ENCODE results near the gene GPATCH3. TPM values are rescaled to one million over a fixed set of nuclear protein-coding genes. Genes with fewer than 3 reads are reported as not detected.
A peak's percentile ranks its signal among the peaks of the same experiment; 100 is the strongest.
"Not testable (repeated sequence)": the region's sequence is repeated elsewhere in the genome, so short reads cannot be mapped to it uniquely, and the experiment has no call there.

GPATCH3 gene
- polyA plus RNA-seq (2013, experiment 1 of 2; ENCODE audit: insufficient read length): 8.7 TPM
- polyA plus RNA-seq (2013, experiment 2 of 2; ENCODE audit: insufficient read length): 9.9 TPM

GRCh38 chr1:26900001-26900814 is at the start of gene GPATCH3:
GPATCH3 (minus strand) TSS chr1:26900467; CDS start chr1:26900442, 25 bp downstream.
- DNase-seq: peak; percentile 94

GRCh38 chr1:26949926-26950319 is 49.7 kb upstream of the GPATCH3 start:
- no peak for DNase-seq

GRCh38 chr1:26949266-26949925 is 49.1 kb upstream of the GPATCH3 start:
- DNase-seq: no peak

GRCh38 chr1:26948725-26949057 is 48.4 kb upstream of the GPATCH3 start:
- not testable (repeated sequence) for DNase-seq

- DNase-seq: no peak
Measured at GRCh38 chr1:26946270-26946669, 46.0 kb upstream of the GPATCH3 start.

GRCh38 chr1:26945728-26946127 is 45.5 kb upstream of the GPATCH3 start:
- no peak for DNase-seq

- no peak for DNase-seq
Measured at GRCh38 chr1:26945138-26945537, 44.9 kb upstream of the GPATCH3 start.

GRCh38 chr1:26942656-26943055 is 42.4 kb upstream of the GPATCH3 start:
- DNase-seq: no peak

- DNase-seq: no peak
Measured at GRCh38 chr1:26941311-26941710, 41.0 kb upstream of the GPATCH3 start.

- no peak for DNase-seq
Measured at GRCh38 chr1:26938659-26939025, 38.4 kb upstream of the GPATCH3 start.

- DNase-seq: no peak
Measured at GRCh38 chr1:26938004-26938658, 37.9 kb upstream of the GPATCH3 start.

- no peak for DNase-seq
Measured at GRCh38 chr1:26936823-26937222, 36.6 kb upstream of the GPATCH3 start.

GRCh38 chr1:26932531-26932930 is 32.3 kb upstream of the GPATCH3 start:
- no peak for DNase-seq

GRCh38 chr1:26923711-26924110 is 23.4 kb upstream of the GPATCH3 start:
- DNase-seq: no peak

- DNase-seq: no peak
Measured at GRCh38 chr1:26922901-26923300, 22.6 kb upstream of the GPATCH3 start.

GRCh38 chr1:26922431-26922729 is 22.1 kb upstream of the GPATCH3 start:
- no peak for DNase-seq

- DNase-seq: peak; percentile 96
Measured at GRCh38 chr1:26921540-26922430, 21.5 kb upstream of the GPATCH3 start, which contains the start of gene NUDC. NUDC (plus strand) TSS chr1:26921743; CDS start chr1:26921849, 106 bp downstream.

GRCh38 chr1:26921126-26921539 is 20.9 kb upstream of the GPATCH3 start:
- DNase-seq: no peak

- DNase-seq: no peak
Measured at GRCh38 chr1:26915204-26915842, 15.1 kb upstream of the GPATCH3 start.

GRCh38 chr1:26913754-26914619 is 13.7 kb upstream of the GPATCH3 start, which contains the start of gene NR0B2:
NR0B2 (minus strand) TSS chr1:26913975; CDS start chr1:26913940, 35 bp downstream.
- DNase-seq: no peak

GRCh38 chr1:26913389-26913753 is 13.1 kb upstream of the GPATCH3 start:
- DNase-seq: no peak
